ENCODE results near the gene DCBLD1. TPM values are rescaled to one million over a fixed set of nuclear protein-coding genes. Genes with fewer than 3 reads are reported as not detected.
A peak's percentile ranks its signal among the peaks of the same experiment; 100 is the strongest.

The DCBLD1 gene
- total RNA-seq, 1 donor from 2014 or later: 11.7 TPM

GRCh38 chr6:117472667-117473066, 9.8 kb upstream of the DCBLD1 start:
- DNase-seq (ENCODE audit: low spot score): no peak

- DNase-seq (ENCODE audit: low spot score): no peak
Observed at GRCh38 chr6:117473401-117473800, 9.1 kb upstream of the DCBLD1 start.

- DNase-seq (ENCODE audit: low spot score): no peak
Observed at GRCh38 chr6:117477988-117478852, 4.3 kb upstream of the DCBLD1 start.

GRCh38 chr6:117478853-117479231, 3.6 kb upstream of the DCBLD1 start:
- no peak for DNase-seq (ENCODE audit: low spot score)

GRCh38 chr6:117480651-117481050, 1.8 kb upstream of the DCBLD1 start:
- DNase-seq (ENCODE audit: low spot score): no peak

GRCh38 chr6:117481278-117481925, 1.1 kb upstream of the DCBLD1 start:
- DNase-seq (ENCODE audit: low spot score): no peak

- no peak for DNase-seq (ENCODE audit: low spot score)
Observed at GRCh38 chr6:117481926-117482239, 591 bp upstream of the DCBLD1 start.

GRCh38 chr6:117483004-117483644, 650 bp downstream of the DCBLD1 start:
- peak; percentile 59 for DNase-seq (ENCODE audit: low spot score)

- no peak for DNase-seq (ENCODE audit: low spot score)
Observed at GRCh38 chr6:117483645-117484016, 1.2 kb downstream of the DCBLD1 start.

- no peak for DNase-seq (ENCODE audit: low spot score)
Observed at GRCh38 chr6:117484052-117484646, 1.7 kb downstream of the DCBLD1 start.

- DNase-seq (ENCODE audit: low spot score): no peak
Observed at GRCh38 chr6:117485433-117485832, 3.0 kb downstream of the DCBLD1 start.

GRCh38 chr6:117487821-117488220, 5.3 kb downstream of the DCBLD1 start:
- DNase-seq (ENCODE audit: low spot score): no peak

GRCh38 chr6:117489003-117489402, 6.5 kb downstream of the DCBLD1 start:
- DNase-seq (ENCODE audit: low spot score): no peak

GRCh38 chr6:117491916-117492315, 9.4 kb downstream of the DCBLD1 start:
- DNase-seq (ENCODE audit: low spot score): no peak

GRCh38 chr6:117493470-117493869, 11.0 kb downstream of the DCBLD1 start:
- DNase-seq (ENCODE audit: low spot score): no peak

GRCh38 chr6:117494283-117494682, 11.8 kb downstream of the DCBLD1 start:
- no peak for DNase-seq (ENCODE audit: low spot score)

- no peak for DNase-seq (ENCODE audit: low spot score)
Observed at GRCh38 chr6:117494694-117495318, 12.3 kb downstream of the DCBLD1 start.

GRCh38 chr6:117495425-117495824, 13.0 kb downstream of the DCBLD1 start:
- no peak for DNase-seq (ENCODE audit: low spot score)

GRCh38 chr6:117495869-117496268, 13.4 kb downstream of the DCBLD1 start:
- DNase-seq (ENCODE audit: low spot score): no peak

GRCh38 chr6:117496383-117496990, 14.0 kb downstream of the DCBLD1 start:
- no peak for DNase-seq (ENCODE audit: low spot score)

GRCh38 chr6:117497237-117497636, 14.8 kb downstream of the DCBLD1 start:
- no peak for DNase-seq (ENCODE audit: low spot score)

- DNase-seq (ENCODE audit: low spot score): no peak
Observed at GRCh38 chr6:117498159-117498558, 15.7 kb downstream of the DCBLD1 start.
